Measurements from ENCODE around the gene HEPHL1.

- TF ChIP-seq SIN3A (IDR thresholded peaks at IDR 0.05; ENCODE audit: borderline replicate concordance, insufficient read depth, low read length): no peak
- TF ChIP-seq REST (IDR thresholded peaks at IDR 0.05; ENCODE audit: insufficient read depth in 1 of 2, low read depth in 2 of 2, low read length in 2 of 2): no peak
- TF ChIP-seq TAF1 (IDR thresholded peaks at IDR 0.05; ENCODE audit: borderline replicate concordance, insufficient read depth, low read length): no peak
- TF ChIP-seq POLR2AphosphoS5 (IDR thresholded peaks at IDR 0.05; ENCODE audit: low read depth, low read length): no peak
Measured at GRCh38 chr11:94112206-94112953, 91.2 kb downstream of the HEPHL1 start.
